Upper lobe of right lung (tissue), 1 donor: ENCODE measurements around the gene FIG4. TPM values are rescaled to one million over a fixed set of nuclear protein-coding genes. Genes with fewer than 3 reads are reported as not detected.
A peak's percentile ranks its signal among the peaks of the same experiment; 100 is the strongest.

Experiments
- ATAC-seq: fragments of 200-7000 bp; cut with Tn5 transposase; one replicate; pipeline ENCODE4 v1.9.1; 2020; ENCODE audit warnings: mild to moderate bottlenecking, moderate library complexity
- DNase-seq: peaks from one replicate; pipeline ENCODE4 v3.0.0-alpha.2; 2020
- H3K27ac ChIP-seq: fragments of 200-600 bp; one replicate; pipeline ENCODE4 v1.8.0; 2022
- H3K27me3 ChIP-seq: fragments of 200-600 bp; one replicate; pipeline ENCODE4 v1.8.0; 2022; ENCODE audit warnings: mild to moderate bottlenecking
- H3K36me3 ChIP-seq: fragments of 200-600 bp; one replicate; pipeline ENCODE4 v1.8.0; 2022
- H3K4me1 ChIP-seq: fragments of 200-600 bp; one replicate; pipeline ENCODE4 v1.8.0; 2022
- H3K4me3 ChIP-seq: fragments of 200-600 bp; one replicate; pipeline ENCODE4 v1.8.0; 2022; ENCODE audit warnings: mild to moderate bottlenecking
- H3K9me3 ChIP-seq: fragments of 200-600 bp; one replicate; pipeline ENCODE4 v1.8.0; 2022
- CTCF ChIP-seq: fragments of 200-600 bp; IDR thresholded peaks from one replicate; pipeline ENCODE4 v1.8.0; 2022; ENCODE audit warnings: antibody characterized with exemption
- intact Hi-C: fragments of 100-400 bp; cut with DNase I; formaldehyde crosslinking; loops from one replicate; pipeline ENCODE4 v1.11.0; 2022
- total RNA-seq: library from RNA; stranded (reverse); fragmentation: NEBNext Ultra II Directional; extraction: Animal tissue kit (Norgen Biotek cat#: 25700); gene quantifications from one replicate; pipeline ENCODE4 v1.2.1, GENCODE V29; 2021
- donor health status: DM: no; HTN: yes; CAD: no; lungs with severe emphysema.

The FIG4 gene
- total RNA-seq, 1 donor from 2014 or later: 31.3 TPM

DNA sequence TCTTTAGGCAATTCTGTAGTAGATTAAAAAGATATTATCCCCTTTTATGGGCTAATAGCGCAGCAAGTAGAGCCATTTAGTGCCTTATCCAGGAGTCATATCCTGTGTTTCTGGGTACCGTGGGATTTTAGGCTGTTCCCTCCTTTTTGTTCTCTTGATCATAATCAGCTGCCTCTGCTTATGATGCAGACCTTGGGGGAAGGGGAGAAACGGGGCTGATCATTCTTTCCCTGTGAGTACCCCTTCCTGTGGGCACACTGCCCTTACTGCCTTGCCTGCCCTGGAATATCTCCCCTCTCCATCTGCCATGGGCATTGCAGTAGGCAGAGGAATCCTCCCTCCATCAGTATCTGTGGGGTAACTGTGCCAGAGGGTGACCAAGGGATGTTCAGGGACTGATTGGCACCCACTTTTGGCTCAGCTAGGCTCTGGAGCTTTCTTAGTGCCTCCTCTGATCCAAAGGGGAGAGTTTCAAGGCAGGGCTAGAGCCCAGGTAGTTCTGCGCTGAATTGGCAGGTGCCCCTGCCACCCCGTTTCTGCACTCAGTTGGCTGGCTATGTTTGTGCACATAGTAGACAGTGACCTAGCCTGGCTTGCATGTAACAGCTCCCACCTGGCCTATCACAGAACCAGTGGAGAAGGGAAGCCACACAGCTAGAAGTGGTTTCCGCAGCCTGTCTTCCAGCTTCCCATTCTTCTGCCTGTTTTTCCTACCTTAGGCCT, 103.3 kb downstream of the FIG4 start:
- TF ChIP-seq CTCF: no peak
- intact Hi-C loops: no loop called here
- H3K9me3 ChIP-seq: no peaks in the 10 kb centered on the region
- no peaks in the 10 kb centered on the region for H3K27me3 ChIP-seq
- peaks cover 9% of the 10 kb centered on the region for H3K36me3 ChIP-seq
- peaks cover 16% of the 10 kb centered on the region for H3K4me1 ChIP-seq
- peak; percentile 18 for ATAC-seq
- no peak for DNase-seq
- H3K4me3 ChIP-seq: no peak overlapping the region
- peak overlapping the region; percentile 40 for H3K27ac ChIP-seq

DNA sequence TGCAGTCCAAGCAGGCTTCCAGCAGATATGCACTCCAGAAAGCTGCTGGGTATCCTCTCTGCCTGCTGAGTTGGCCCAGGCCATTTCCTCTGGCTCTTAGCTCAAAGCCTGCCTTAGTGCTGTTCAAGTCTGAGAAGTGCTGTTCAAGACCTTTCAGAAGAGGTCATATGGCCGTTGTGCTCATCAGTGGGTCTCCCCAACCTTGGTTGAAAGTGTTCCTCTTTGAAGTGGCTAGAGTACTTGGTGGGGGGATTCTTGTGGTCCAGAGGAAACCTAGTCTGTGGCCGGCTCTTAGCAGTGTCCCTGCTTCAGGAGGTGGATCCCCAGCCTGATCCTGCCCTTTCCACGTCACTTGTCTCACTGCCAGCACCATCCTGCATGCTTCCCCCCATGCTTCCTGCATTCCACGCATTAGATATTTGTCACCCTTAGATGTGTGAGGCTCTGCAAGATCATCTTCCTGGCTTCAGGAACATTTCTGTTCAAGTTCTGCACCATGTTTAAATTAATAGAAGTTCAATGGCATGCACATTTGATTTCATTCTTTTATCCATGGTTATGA, 105.0 kb downstream of the FIG4 start:
- no peak for TF ChIP-seq CTCF
- ATAC-seq: no peak
- Histone ChIP-seq H3K27ac (no peak overlapping the region), H3K4me1 (peaks cover 16% of the 10 kb centered on the region), H3K4me3 (no peak overlapping the region), H3K27me3 (no peaks in the 10 kb centered on the region), H3K9me3 (no peaks in the 10 kb centered on the region), H3K36me3 (peaks cover 14% of the 10 kb centered on the region)
- intact Hi-C loops: no loop called here
- DNase-seq: no peak

DNA sequence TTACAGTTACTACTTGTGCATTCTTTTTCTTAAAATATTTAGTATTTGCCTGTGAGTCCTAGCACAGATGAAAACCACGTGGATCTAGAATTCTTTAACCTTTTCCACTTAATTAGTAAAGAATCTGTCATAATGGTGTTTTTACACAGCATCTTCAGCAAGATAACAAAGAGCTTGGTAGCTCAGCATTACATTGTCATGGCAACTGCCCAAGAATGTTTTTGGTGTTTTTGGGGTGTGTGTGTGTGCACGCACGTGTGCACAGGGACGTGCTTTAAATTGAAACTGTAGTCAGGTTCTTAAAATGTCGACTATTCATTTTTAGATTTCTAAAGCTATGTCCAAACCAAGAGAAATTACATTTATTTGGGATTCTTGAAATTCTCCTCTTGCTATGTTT, 108.0 kb downstream of the FIG4 start:
- H3K4me3 ChIP-seq: no peak overlapping the region
- no peaks in the 10 kb centered on the region for H3K9me3 ChIP-seq
- DNase-seq (no peak), ATAC-seq (no peak)
- H3K36me3 ChIP-seq: peaks cover 11% of the 10 kb centered on the region
- intact Hi-C loops: no loop called here
- H3K27ac ChIP-seq: no peak overlapping the region
- no peak for TF ChIP-seq CTCF
- H3K27me3 ChIP-seq: no peaks in the 10 kb centered on the region
- H3K4me1 ChIP-seq: peaks cover 6% of the 10 kb centered on the region

DNA sequence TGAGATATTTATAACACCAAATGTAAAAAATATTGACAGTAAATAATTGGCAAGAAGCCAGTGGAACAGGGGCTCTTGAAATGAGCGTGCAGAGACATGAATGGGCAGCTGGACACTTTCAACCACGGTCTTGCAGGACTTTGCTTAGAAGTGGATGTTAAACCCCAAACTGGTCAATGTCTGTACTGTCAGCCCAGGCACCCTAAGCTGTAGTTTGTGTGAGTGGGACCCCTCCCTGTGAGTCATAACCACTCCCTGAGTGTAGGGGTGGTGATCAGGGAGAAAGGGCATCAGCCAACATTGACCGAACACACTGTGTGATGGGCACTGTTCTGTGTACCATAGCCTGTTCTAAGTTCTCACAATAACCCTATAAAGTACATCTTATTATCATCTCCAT, 108.6 kb downstream of the FIG4 start:
- TF ChIP-seq CTCF: no peak
- Histone ChIP-seq H3K4me3 (no peak overlapping the region), H3K9me3 (no peaks in the 10 kb centered on the region), H3K36me3 (peaks cover 11% of the 10 kb centered on the region), H3K27me3 (no peaks in the 10 kb centered on the region), H3K27ac (no peak overlapping the region), H3K4me1 (peaks cover under 1% of the 10 kb centered on the region)
- DNase-seq (no peak), ATAC-seq (peak; percentile 50)
- intact Hi-C loops: no loop called here

DNA sequence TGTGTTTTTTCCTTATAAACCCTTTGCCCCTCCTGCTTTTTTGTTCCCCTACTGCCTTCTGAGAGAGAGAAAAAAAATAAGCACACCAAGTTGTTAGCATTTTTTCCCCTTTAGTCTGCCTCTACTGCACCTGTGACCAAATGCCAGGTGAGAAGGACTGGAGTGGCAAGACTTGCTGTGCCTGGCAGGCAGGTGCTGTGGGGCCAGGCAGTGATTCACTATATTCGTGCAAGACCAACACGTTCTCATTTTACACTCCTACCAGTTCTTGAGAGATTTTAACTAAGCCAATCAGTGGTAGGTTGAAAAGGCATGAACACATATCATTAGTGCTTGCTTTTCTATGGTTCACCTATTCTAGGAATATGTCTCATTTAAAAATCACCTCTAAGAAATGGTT, 109.7 kb downstream of the FIG4 start:
- Histone ChIP-seq H3K27ac (no peak overlapping the region), H3K27me3 (no peaks in the 10 kb centered on the region), H3K9me3 (no peaks in the 10 kb centered on the region), H3K36me3 (peaks cover 11% of the 10 kb centered on the region), H3K4me3 (no peak overlapping the region), H3K4me1 (no peaks in the 10 kb centered on the region)
- no peak for TF ChIP-seq CTCF
- DNase-seq (no peak), ATAC-seq (no peak)
- intact Hi-C loops: no loop called here
